K562 (cell line): Measurements from ENCODE around the gene C16orf74.

Experiments
- BRCA1 ChIP-seq, 2 experiments: fragments of 450-650 bp in 1 of 2; sonication (generic) in 1 of 2; formaldehyde crosslinking in 1 of 2; IDR thresholded peaks; 2 replicates each; pipeline versions ENCODE4 v1.5.0 to v1.6.1; 2017 to 2020; ENCODE audit warnings: mild to moderate bottlenecking in 1 of 2, missing genetic modification reagents in 1 of 2
- CTCF ChIP-seq, 3 experiments: IDR thresholded peaks in 2 of 3; conservative IDR thresholded peaks in 1 of 3; 2 replicates each; pipeline ENCODE4 v1.5.1; 2011 to 2012; ENCODE audit warnings: low read length in 3 of 3, mild to moderate bottlenecking in 3 of 3, control low read depth in 2 of 3, improper control_type of control experiment in 1 of 3, inconsistent platforms in 1 of 3, low read depth in 1 of 3, mixed read lengths in 1 of 3, moderate library complexity in 1 of 3; ENCODE audit not compliant: insufficient read depth in 2 of 3
- GTF2F1 ChIP-seq: IDR thresholded peaks from 2 replicates; pipeline ENCODE4 v1.6.1; 2011; ENCODE audit warnings: low read depth, low read length, improper control_type of control experiment
- NCOR1 ChIP-seq: fragments of 450-650 bp; IDR thresholded peaks from 2 replicates; pipeline ENCODE4 v1.6.1; 2016; ENCODE audit warnings: mild to moderate bottlenecking, moderate library complexity
- NKRF ChIP-seq: fragments of 450-650 bp; IDR thresholded peaks from 2 replicates; pipeline ENCODE4 v1.6.1; 2016; ENCODE audit warnings: borderline replicate concordance
- USF2 ChIP-seq: sonication (generic); formaldehyde crosslinking; IDR thresholded peaks from 2 replicates; pipeline ENCODE4 v1.5.0; 2020; ENCODE audit warnings: missing genetic modification reagents

GRCh38 chr16:85724936-85725335 is 26.0 kb downstream of the C16orf74 start:
- TF ChIP-seq NKRF (no peak), CTCF (IDR thresholded peaks at IDR 0.05 in 2 of 3, conservative IDR thresholded peaks at IDR 0.05 in 1 of 3; ENCODE audit: insufficient read depth in 2 of 3, low read depth in 1 of 3, low read length in 3 of 3) (no peak), BRCA1 (IDR thresholded peaks at IDR 0.05) (no peak), BRCA1 (CRISPR knock-in tag; IDR thresholded peaks at IDR 0.05) (no peak), USF2 (CRISPR knock-in tag) (no peak), GTF2F1 (no peak), NCOR1 (no peak)
